A549 (cell line): Measurements from ENCODE around the gene OR2M5.

Experiments used
- EP300 ChIP-seq, 2 experiments: fragments of >200 bp; sonication (Bioruptor Twin); formaldehyde crosslinking; IDR thresholded peaks; 2 replicates in 1 of 2; 3 replicates in 1 of 2; pipeline ENCODE4 v1.6.1; 2016 to 2017
- FOSL2 ChIP-seq, 2 experiments: fragments of 450-650 bp in 1 of 2; fragments of >200 bp in 1 of 2; sonication (Bioruptor Twin) in 1 of 2; formaldehyde crosslinking; IDR thresholded peaks; 2 replicates each; pipeline versions ENCODE4 v1.5.0 to v1.6.1; 2016 to 2020; ENCODE audit warnings: mild to moderate bottlenecking in 1 of 2, moderate library complexity in 1 of 2
- HDAC2 ChIP-seq: fragments of 200-600 bp; sonication (generic); IDR thresholded peaks from 2 replicates; pipeline ENCODE4 v1.6.1; 2016
- HOXA7 ChIP-seq: fragments of 250-450 bp; sonication (Bioruptor Pico); IDR thresholded peaks from 2 replicates; pipeline ENCODE4 v1.5.0; 2020; ENCODE audit warnings: mild to moderate bottlenecking, moderate library complexity
- KDM1A ChIP-seq: fragments of 200-600 bp; sonication (generic); IDR thresholded peaks from 2 replicates; pipeline ENCODE4 v1.6.1; 2016; ENCODE audit warnings: low read depth, mild to moderate bottlenecking
- PHF8 ChIP-seq: fragments of 200-600 bp; sonication (generic); IDR thresholded peaks from 2 replicates; pipeline ENCODE4 v1.6.1; 2016; ENCODE audit warnings: low read depth, mild to moderate bottlenecking, antibody characterized with exemption, moderate library complexity, borderline replicate concordance
- POLR2A ChIP-seq: IDR thresholded peaks from 2 replicates; pipeline ENCODE4 v1.6.1; 2012; ENCODE audit warnings: mild to moderate bottlenecking, low read length
- RAD21 ChIP-seq, 2 experiments: fragments of >200 bp in 1 of 2; sonication (Bioruptor Twin) in 1 of 2; formaldehyde crosslinking in 1 of 2; IDR thresholded peaks in 1 of 2; conservative IDR thresholded peaks in 1 of 2; 2 replicates in 1 of 2; 3 replicates in 1 of 2; pipeline ENCODE4 v1.6.1; 2012 to 2018; ENCODE audit warnings: inconsistent platforms in 1 of 2
- RARB ChIP-seq: fragments of 250-450 bp; sonication (Bioruptor Pico); IDR thresholded peaks from 2 replicates; pipeline ENCODE4 v1.8.0; 2021; ENCODE audit warnings: mild to moderate bottlenecking, moderate library complexity
- RCOR1 ChIP-seq: fragments of 150-350 bp; IDR thresholded peaks from 2 replicates; pipeline ENCODE4 v1.6.1; 2014; ENCODE audit warnings: antibody characterized with exemption, low read length, low read depth
- RNF2 ChIP-seq: fragments of 200-600 bp; sonication (generic); IDR thresholded peaks from 2 replicates; pipeline ENCODE4 v1.6.1; 2016; ENCODE audit warnings: low read depth, mild to moderate bottlenecking, antibody characterized with exemption, moderate library complexity, borderline replicate concordance
- TF ChIP-seq, protein P1 (sequence below): fragments of >200 bp; sonication (Bioruptor Twin); formaldehyde crosslinking; IDR thresholded peaks from 3 replicates; pipeline ENCODE4 v1.5.1; 2016
- TF ChIP-seq, protein P2 (sequence below): fragments of 200-600 bp; sonication (generic); IDR thresholded peaks from 2 replicates; pipeline ENCODE4 v1.6.1; 2016; ENCODE audit warnings: antibody characterized with exemption, mild to moderate bottlenecking, moderate library complexity

DNA sequence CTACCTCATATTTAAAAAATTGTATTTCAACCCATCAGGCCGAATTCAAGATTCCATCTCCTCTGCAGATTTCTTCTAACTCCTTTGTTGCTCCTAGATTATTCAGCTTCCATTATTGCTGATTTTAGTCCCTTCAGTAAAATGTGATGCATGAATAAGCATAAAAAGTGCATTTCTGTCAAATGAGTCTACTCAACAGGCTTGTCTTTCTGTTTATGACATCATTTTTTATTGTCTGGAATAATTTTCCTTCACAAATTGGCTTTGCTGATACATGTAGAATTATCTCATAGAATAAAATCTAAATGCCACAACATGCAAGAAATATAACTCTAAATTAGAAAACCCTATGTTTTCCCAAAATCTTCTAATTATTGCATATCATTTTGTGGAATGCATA, 1.6 kb upstream of the OR2M5 start:
- TF ChIP-seq, protein P1, sequence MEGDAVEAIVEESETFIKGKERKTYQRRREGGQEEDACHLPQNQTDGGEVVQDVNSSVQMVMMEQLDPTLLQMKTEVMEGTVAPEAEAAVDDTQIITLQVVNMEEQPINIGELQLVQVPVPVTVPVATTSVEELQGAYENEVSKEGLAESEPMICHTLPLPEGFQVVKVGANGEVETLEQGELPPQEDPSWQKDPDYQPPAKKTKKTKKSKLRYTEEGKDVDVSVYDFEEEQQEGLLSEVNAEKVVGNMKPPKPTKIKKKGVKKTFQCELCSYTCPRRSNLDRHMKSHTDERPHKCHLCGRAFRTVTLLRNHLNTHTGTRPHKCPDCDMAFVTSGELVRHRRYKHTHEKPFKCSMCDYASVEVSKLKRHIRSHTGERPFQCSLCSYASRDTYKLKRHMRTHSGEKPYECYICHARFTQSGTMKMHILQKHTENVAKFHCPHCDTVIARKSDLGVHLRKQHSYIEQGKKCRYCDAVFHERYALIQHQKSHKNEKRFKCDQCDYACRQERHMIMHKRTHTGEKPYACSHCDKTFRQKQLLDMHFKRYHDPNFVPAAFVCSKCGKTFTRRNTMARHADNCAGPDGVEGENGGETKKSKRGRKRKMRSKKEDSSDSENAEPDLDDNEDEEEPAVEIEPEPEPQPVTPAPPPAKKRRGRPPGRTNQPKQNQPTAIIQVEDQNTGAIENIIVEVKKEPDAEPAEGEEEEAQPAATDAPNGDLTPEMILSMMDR, result no peak
- TF ChIP-seq POLR2A, result no peak
- no peak for TF ChIP-seq HOXA7 (CRISPR knock-in tag)
- no peak for TF ChIP-seq PHF8
- TF ChIP-seq RAD21 (conservative IDR thresholded peaks at IDR 0.05 in 1 of 2, IDR thresholded peaks at IDR 0.05 in 1 of 2), result no peak
- TF ChIP-seq KDM1A, result no peak
- no peak for TF ChIP-seq EP300 (IDR thresholded peaks at IDR 0.05)
- no peak for TF ChIP-seq FOSL2 (IDR thresholded peaks at IDR 0.05)
- TF ChIP-seq FOSL2 (CRISPR knock-in tag; IDR thresholded peaks at IDR 0.05), result no peak
- TF ChIP-seq HDAC2, result no peak
- no peak for TF ChIP-seq RNF2
- no peak for TF ChIP-seq RCOR1
- TF ChIP-seq, protein P2, sequence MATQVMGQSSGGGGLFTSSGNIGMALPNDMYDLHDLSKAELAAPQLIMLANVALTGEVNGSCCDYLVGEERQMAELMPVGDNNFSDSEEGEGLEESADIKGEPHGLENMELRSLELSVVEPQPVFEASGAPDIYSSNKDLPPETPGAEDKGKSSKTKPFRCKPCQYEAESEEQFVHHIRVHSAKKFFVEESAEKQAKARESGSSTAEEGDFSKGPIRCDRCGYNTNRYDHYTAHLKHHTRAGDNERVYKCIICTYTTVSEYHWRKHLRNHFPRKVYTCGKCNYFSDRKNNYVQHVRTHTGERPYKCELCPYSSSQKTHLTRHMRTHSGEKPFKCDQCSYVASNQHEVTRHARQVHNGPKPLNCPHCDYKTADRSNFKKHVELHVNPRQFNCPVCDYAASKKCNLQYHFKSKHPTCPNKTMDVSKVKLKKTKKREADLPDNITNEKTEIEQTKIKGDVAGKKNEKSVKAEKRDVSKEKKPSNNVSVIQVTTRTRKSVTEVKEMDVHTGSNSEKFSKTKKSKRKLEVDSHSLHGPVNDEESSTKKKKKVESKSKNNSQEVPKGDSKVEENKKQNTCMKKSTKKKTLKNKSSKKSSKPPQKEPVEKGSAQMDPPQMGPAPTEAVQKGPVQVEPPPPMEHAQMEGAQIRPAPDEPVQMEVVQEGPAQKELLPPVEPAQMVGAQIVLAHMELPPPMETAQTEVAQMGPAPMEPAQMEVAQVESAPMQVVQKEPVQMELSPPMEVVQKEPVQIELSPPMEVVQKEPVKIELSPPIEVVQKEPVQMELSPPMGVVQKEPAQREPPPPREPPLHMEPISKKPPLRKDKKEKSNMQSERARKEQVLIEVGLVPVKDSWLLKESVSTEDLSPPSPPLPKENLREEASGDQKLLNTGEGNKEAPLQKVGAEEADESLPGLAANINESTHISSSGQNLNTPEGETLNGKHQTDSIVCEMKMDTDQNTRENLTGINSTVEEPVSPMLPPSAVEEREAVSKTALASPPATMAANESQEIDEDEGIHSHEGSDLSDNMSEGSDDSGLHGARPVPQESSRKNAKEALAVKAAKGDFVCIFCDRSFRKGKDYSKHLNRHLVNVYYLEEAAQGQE, result no peak
- TF ChIP-seq RARB (CRISPR knock-in tag), result no peak
